GM12878 (cell line): Measurements from ENCODE around the gene SEZ6L2. TPM values are rescaled to one million over a fixed set of nuclear protein-coding genes. Genes with fewer than 3 reads are reported as not detected.

Source experiments
- ATAC-seq: fragments of 200-7000 bp; cut with Tn5 transposase; 3 replicates; pipeline ENCODE4 v1.9.1; 2020; ENCODE audit warnings: mild to moderate bottlenecking, moderate library complexity
- BruUV-seq: library from RNA; stranded (reverse); fragments of 400-500 nt; replicated peaks from 2 replicates; lab custom pipeline; 2021; lab: Mats Ljungman, UMichigan
- CTCF ChIA-PET: fragments of 300-600 bp; sonication (Branson Sonifier 250); formaldehyde crosslinking; extraction: SDS; loops from one replicate; lab custom pipeline; 2021; ENCODE audit warnings: inconsistent platforms; lab: Yijun Ruan, JAX
- POLR2A ChIA-PET: fragments of 350-600 bp; formaldehyde crosslinking; extraction: SDS; loops from one replicate; lab custom pipeline; 2021; ENCODE audit warnings: inconsistent platforms; lab: Charles Lee
- RAD21 ChIA-PET: fragments of 300-600 bp; sonication (Branson Sonifier 250); formaldehyde crosslinking; loops from one replicate; lab custom pipeline; 2023; ENCODE audit warnings: antibody characterized with exemption; ENCODE audit not compliant: unreplicated experiment; lab: Charles Lee
- SMC1A ChIA-PET: fragments of 300-600 bp; sonication (Branson Sonifier 250); formaldehyde crosslinking; loops from one replicate; lab custom pipeline; 2023; ENCODE audit not compliant: unreplicated experiment, uncharacterized antibody; lab: Charles Lee
- DNase-seq: peaks from one replicate; pipeline ENCODE4 v3.0.0-alpha.2; 2011; ENCODE audit warnings: low read depth, low spot score
- FAIRE-seq: peaks from 3 replicates; lab custom pipeline; 2011; peaks lifted over from hg19 to GRCh38; lab: Jason Lieb, UNC
- H2AFZ ChIP-seq: 2 replicates; pipeline ENCODE4 v1.6.0; 2011; ENCODE audit warnings: low read depth, low read length, control low read depth; ENCODE audit not compliant: control insufficient read depth
- H3K27ac ChIP-seq: 2 replicates; pipeline ENCODE4 v1.5.1; 2011; ENCODE audit warnings: control low read depth; ENCODE audit not compliant: control insufficient read depth, insufficient read depth
- H3K27me3 ChIP-seq, 2 experiments: replicated peaks in 1 of 2; 2 replicates each; pipeline versions ENCODE4 v1.6.0 to v1.6.1; 2011; ENCODE audit warnings: low read length in 1 of 2; ENCODE audit not compliant: control insufficient read depth in 2 of 2, insufficient read depth in 2 of 2
- H3K36me3 ChIP-seq, 2 experiments: 2 replicates each; pipeline ENCODE4 v1.5.1; 2011; ENCODE audit warnings: low read length in 1 of 2; ENCODE audit not compliant: control insufficient read depth in 2 of 2, insufficient read depth in 2 of 2
- H3K4me1 ChIP-seq: 2 replicates; pipeline ENCODE4 v1.6.1; 2011; ENCODE audit warnings: mild to moderate bottlenecking, low read length, moderate library complexity, mixed read lengths; ENCODE audit not compliant: control insufficient read depth, insufficient read depth
- H3K4me2 ChIP-seq: 2 replicates; pipeline ENCODE4 v1.6.0; 2011; ENCODE audit warnings: control low read depth; ENCODE audit not compliant: control insufficient read depth, insufficient read depth
- H3K4me3 ChIP-seq: fragments of 200-600 bp; sonication (generic); 2 replicates; pipeline ENCODE4 v1.5.1; 2016
- H3K79me2 ChIP-seq: 2 replicates; pipeline ENCODE4 v1.6.0; 2011; ENCODE audit warnings: low read length; ENCODE audit not compliant: control insufficient read depth, insufficient read depth
- H3K9ac ChIP-seq: 2 replicates; pipeline ENCODE4 v1.8.0; 2011; ENCODE audit warnings: low read length, control low read depth, mixed read lengths; ENCODE audit not compliant: control insufficient read depth, insufficient read depth
- H3K9me3 ChIP-seq: replicated peaks from 3 replicates; pipeline ENCODE4 v1.5.1; 2011; ENCODE audit warnings: mild to moderate bottlenecking, low read length; ENCODE audit not compliant: control insufficient read depth, insufficient read depth
- H4K20me1 ChIP-seq: 2 replicates; pipeline ENCODE4 v1.6.0; 2011; ENCODE audit not compliant: control insufficient read depth, insufficient read depth
- HDGF ChIP-seq: fragments of 450-650 bp; IDR thresholded peaks from 2 replicates; pipeline ENCODE4 v1.6.1; 2016; ENCODE audit warnings: antibody characterized with exemption
- JUNB ChIP-seq: IDR thresholded peaks from 2 replicates; pipeline ENCODE4 v1.6.1; 2016; ENCODE audit warnings: antibody characterized with exemption, mild to moderate bottlenecking
- MEF2B ChIP-seq: fragments of 450-650 bp; IDR thresholded peaks from 2 replicates; pipeline ENCODE4 v1.6.1; 2018; ENCODE audit warnings: mild to moderate bottlenecking, moderate library complexity; ENCODE audit not compliant: partially characterized antibody, poor library complexity, severe bottlenecking
- POLR2A ChIP-seq: IDR thresholded peaks from 2 replicates; pipeline ENCODE4 v1.6.1; 2011; ENCODE audit warnings: low read depth, mild to moderate bottlenecking, low read length
- POU2F2 ChIP-seq: IDR thresholded peaks from 3 replicates; pipeline ENCODE4 v1.6.1; 2011; ENCODE audit warnings: low read depth, mild to moderate bottlenecking, low read length, borderline replicate concordance
- RUNX3 ChIP-seq: IDR thresholded peaks from 2 replicates; pipeline ENCODE4 v1.6.1; 2012; ENCODE audit warnings: low read length, inconsistent platforms
- SP1 ChIP-seq: IDR thresholded peaks from one replicate; pipeline ENCODE4 v1.6.1; 2011; ENCODE audit warnings: low read depth, low read length
- SRF ChIP-seq, 2 experiments: IDR thresholded peaks; 2 replicates each; pipeline ENCODE4 v1.6.1; 2011; ENCODE audit warnings: low read depth in 2 of 2, low read length in 2 of 2, mild to moderate bottlenecking in 1 of 2, moderate library complexity in 1 of 2
- YY1 ChIP-seq: IDR thresholded peaks from 2 replicates; pipeline ENCODE4 v1.6.1; 2011; ENCODE audit warnings: low read depth, mild to moderate bottlenecking, low read length
- WGBS: methylation state at CpG from one replicate; pipeline ENCODE4 v1.1.6; 2016; ENCODE audit warnings: low lambda C conversion rate; ENCODE audit not compliant: insufficient replicate concordance, insufficient coverage; ENCODE audit errors: missing lambda C conversion rate; 5-methylcytosine and 5-hydroxymethylcytosine counted together
- in situ Hi-C: fragments of 300-500 bp; cut with MboI; formaldehyde crosslinking; loops from 9 replicates; pipeline ENCODE4 v1.14.3; 2018; ENCODE audit warnings: mixed read lengths
- intact Hi-C: fragments of 100-400 bp; cut with micrococcal nuclease; formaldehyde crosslinking; loops from one replicate; pipeline ENCODE4 v1.14.2; 2022; ENCODE audit not compliant: unreplicated experiment
- polyA plus RNA-seq, 11 experiments: library from polyadenylated mRNA; depleted of rRNA in 4 of 11; unstranded in 6 of 11; stranded (reverse) in 5 of 11; fragments of >200 nt; fragmentation: Nextera tagmentation in 4 of 11; fragmentation: Illumina TruSeq in 1 of 11; extraction: Ambion mirVana in 4 of 11; extraction: Trizol in 1 of 11; gene quantifications; 1 replicate in 1 of 11; 2 replicates in 10 of 11; pipeline versions ENCODE4 v1.2.1 to v1.2.3, GENCODE V29; 2011 to 2016; ENCODE audit warnings: inconsistent platforms in 2 of 11, missing spikeins in 2 of 11, low read depth in 1 of 11
- total RNA-seq, 4 experiments: library from RNA; depleted of rRNA in 3 of 4; stranded (reverse); fragments of >200 nt in 3 of 4; fragmentation: Illumina TruSeq in 1 of 4; extraction: Trizol in 1 of 4; gene quantifications; 2 replicates each; pipeline versions ENCODE4 v1.2.1 to v1.2.3, GENCODE V29; 2013 to 2021
- TF ChIP-seq, protein P1 (sequence below): fragments of 450-650 bp; IDR thresholded peaks from 2 replicates; pipeline ENCODE4 v1.6.1; 2017; ENCODE audit warnings: borderline replicate concordance

The SEZ6L2 gene
- total and polyA plus RNA-seq, 10 of the 15 experiments (the other 5 are each of a cell fraction or from before 2014, with no cell fraction given): 0.06 to 0.49 TPM; not detected in 8

GRCh38 chr16:29825145-29826044 is 74.0 kb downstream of the SEZ6L2 start:
- ChIA-PET SMC1A (interaction anchor here (1.3 to 1.6 kb wide), 2 partner anchors 9 to 23 kb away, joined by 3 to 12 read pairs; partner anchors contain the start of gene PAGR1), CTCF (interaction anchor here (0.9 to 6.4 kb wide), 2 partner anchors 17 to 22 kb away, joined by 3 to 55 read pairs; no protein-coding TSS in a partner anchor), RAD21 (interaction anchor here (0.6 to 1.4 kb wide), 4 partner anchors 13 to 23 kb away, joined by 3 to 4 read pairs (median 4); no protein-coding TSS in a partner anchor), POLR2A (interaction anchor here (0.5 kb wide), 1 partner anchor 26 kb away, joined by 3 read pairs; no protein-coding TSS in a partner anchor)
- H4K20me1 ChIP-seq: 0 out of 2 replicates have a peak, but pooled peaks cover 3% of the 10 kb centered on the region
- in situ Hi-C loops (no loop called here), intact Hi-C loops (no loop called here)
- H3K27ac ChIP-seq: peak overlapping the region; percentile 16
- peak; percentile 44; the same call in 1 of the 2 replicates for TF ChIP-seq POLR2A
- peak; percentile 13 for TF ChIP-seq MEF2B
- TF ChIP-seq YY1: peak; percentile 50; the same call in 1 of the 2 replicates
- no peak for TF ChIP-seq SP1
- TF ChIP-seq HDGF: 0 out of 2 replicates have a peak, but pooled peaks have one; percentile 29
- peak in 1 of 2 experiments; percentile 44; a peak in 1 of 4 replicates for TF ChIP-seq SRF (IDR thresholded peaks at IDR 0.05; ENCODE audit: low read depth in 2 of 2, low read length in 2 of 2)
- TF ChIP-seq, protein P1, sequence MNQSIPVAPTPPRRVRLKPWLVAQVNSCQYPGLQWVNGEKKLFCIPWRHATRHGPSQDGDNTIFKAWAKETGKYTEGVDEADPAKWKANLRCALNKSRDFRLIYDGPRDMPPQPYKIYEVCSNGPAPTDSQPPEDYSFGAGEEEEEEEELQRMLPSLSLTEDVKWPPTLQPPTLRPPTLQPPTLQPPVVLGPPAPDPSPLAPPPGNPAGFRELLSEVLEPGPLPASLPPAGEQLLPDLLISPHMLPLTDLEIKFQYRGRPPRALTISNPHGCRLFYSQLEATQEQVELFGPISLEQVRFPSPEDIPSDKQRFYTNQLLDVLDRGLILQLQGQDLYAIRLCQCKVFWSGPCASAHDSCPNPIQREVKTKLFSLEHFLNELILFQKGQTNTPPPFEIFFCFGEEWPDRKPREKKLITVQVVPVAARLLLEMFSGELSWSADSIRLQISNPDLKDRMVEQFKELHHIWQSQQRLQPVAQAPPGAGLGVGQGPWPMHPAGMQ: no peak
- TF ChIP-seq RUNX3: peak; percentile 91
- TF ChIP-seq POU2F2: 0 out of 3 replicates have a peak, but pooled peaks have one; percentile 11
- TF ChIP-seq JUNB: peak; percentile 66
- BruUV-seq: no TSS peak
- FAIRE-seq: peak; percentile 78
- peak; percentile 56 for ATAC-seq
- no peaks in the 10 kb centered on the region for H3K9me3 ChIP-seq
- WGBS: 42% methylated on average over 10 of the region's 10 CpGs
- peak overlapping the region; percentile 46; the same call in 1 of the 2 replicates for H3K9ac ChIP-seq
- H2AFZ ChIP-seq: no peak overlapping the region; the same call in 1 of the 2 replicates
- H3K36me3 ChIP-seq: no peaks in the 10 kb centered on the region; a peak in 1 of 4 replicates
- peaks cover 11% of the 10 kb centered on the region for H3K4me1 ChIP-seq
- H3K27me3 ChIP-seq: no peaks in the 10 kb centered on the region
- H3K79me2 ChIP-seq: peaks cover 46% of the 10 kb centered on the region
- DNase-seq: no peak
- peak overlapping the region; percentile 70 for H3K4me2 ChIP-seq
- no peak overlapping the region for H3K4me3 ChIP-seq
